ENCODE results near the gene FLT4. TPM values are rescaled to one million over a fixed set of nuclear protein-coding genes. Genes with fewer than 3 reads are reported as not detected.
A peak's percentile ranks its signal among the peaks of the same experiment; 100 is the strongest.
"Not testable (repeated sequence)": the region's sequence is repeated elsewhere in the genome, so short reads cannot be mapped to it uniquely, and the experiment has no call there.

FLT4 gene
- total RNA-seq = 1.1 and 1.7 TPM in 2 replicates

DNA sequence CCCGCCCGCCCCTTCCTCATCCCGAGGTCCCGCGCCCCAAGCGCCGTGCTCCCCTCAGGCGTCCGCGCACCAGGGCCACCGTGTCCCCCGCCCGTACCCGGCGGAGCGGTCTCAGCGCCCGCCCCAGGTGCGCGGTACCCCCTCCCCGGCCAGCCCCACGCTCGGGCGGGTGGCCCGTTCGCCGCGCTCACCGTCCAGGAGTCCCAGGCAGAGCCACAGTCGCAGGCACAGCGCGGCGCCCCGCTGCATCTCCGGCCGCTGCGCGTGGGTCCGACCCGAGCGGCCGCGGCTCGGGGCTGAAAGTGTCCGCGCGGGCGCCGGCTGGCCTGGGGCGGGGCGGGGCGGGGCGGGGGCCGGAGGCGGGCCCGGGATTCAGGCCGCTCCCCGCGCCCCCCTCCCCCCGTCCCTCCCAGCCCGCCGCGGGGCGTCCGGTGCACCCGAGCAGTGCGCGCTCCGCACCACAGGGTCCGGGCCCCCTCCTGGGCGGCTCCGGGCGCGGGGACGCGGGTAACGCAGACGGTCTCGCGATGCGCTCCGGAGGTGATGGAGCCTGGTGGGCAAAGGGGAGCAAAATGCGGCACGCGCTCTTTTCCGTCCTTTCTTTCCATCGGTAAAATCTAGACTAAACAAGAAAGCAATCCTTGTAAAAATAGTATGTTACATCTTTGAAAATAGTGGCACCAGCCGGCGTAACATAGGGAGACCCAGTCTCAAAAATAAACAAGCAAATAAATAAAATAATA, at the start of gene FLT4:
TSS of gene FLT4 (minus strand) at position 304 of the 743 bp plus-strand sequence. CDS start at position 249, 55 bp downstream.
- H3K4me1 Mint-ChIP-seq (ENCODE audit: low read depth) = peaks cover 5% of the 10 kb centered on the region
- H3K27ac Mint-ChIP-seq = no peak within 1 kb of the TSS
- peaks cover 56% of the 10 kb centered on the region for H3K27me3 Mint-ChIP-seq (ENCODE audit: low read depth)
- H3K36me3 Mint-ChIP-seq (ENCODE audit: low read depth) = no peaks in the 10 kb centered on the region
- intact Hi-C loops (cut with micrococcal nuclease) = no loop called here
- no peak for DNase-seq (ENCODE audit: low spot score)
- H3K4me3 Mint-ChIP-seq (ENCODE audit: low read depth) = peak within 1 kb of the TSS; percentile 77
- no peaks in the 10 kb centered on the region for H3K9me3 Mint-ChIP-seq

DNA sequence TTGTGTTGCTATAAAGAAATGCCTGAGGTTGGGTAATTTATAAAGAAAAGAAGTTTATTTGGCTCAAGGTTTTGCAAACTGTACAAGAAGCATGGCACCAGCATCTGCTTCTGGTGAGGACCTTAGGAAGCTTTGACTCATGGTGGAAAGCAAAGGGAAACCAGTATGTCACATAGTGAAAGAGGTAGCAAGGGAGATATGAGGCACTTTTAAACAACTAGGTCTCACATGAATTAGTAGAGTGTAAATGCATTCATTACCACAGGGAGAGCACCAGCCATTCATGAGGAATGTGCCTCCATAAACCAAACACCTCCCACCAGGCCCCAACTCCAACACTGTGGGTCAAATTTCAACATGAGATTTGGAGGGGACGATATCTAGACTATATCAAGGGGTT, 49.6 kb upstream of the FLT4 start:
- H3K9me3 Mint-ChIP-seq = no peaks in the 10 kb centered on the region
- H3K36me3 Mint-ChIP-seq (ENCODE audit: low read depth) = no peaks in the 10 kb centered on the region
- no peak overlapping the region for H3K4me3 Mint-ChIP-seq (ENCODE audit: low read depth)
- peaks cover 9% of the 10 kb centered on the region for H3K27me3 Mint-ChIP-seq (ENCODE audit: low read depth)
- intact Hi-C loops (cut with micrococcal nuclease) = no loop called here
- no peak overlapping the region for H3K27ac Mint-ChIP-seq
- no peak for DNase-seq (ENCODE audit: low spot score)
- no peaks in the 10 kb centered on the region for H3K4me1 Mint-ChIP-seq (ENCODE audit: low read depth)

DNA sequence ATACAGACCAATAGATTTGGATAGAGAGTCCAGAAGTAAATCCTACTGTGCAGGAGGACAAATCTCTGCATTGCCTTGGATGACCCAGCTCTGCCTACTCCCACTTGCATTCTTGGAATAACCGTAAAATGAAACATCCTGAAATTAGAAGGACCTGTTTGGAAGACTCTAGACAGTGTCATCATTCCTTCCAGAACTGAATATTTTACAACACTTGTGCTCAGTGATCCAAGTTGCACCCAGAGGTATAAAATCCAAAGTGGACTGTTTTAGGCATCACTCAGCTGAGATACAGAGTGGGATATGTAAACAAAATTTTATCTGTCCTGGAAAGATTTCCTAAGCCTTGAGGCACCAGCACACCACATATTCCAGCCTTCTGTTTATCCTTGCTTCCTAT, 46.7 kb upstream of the FLT4 start:
- H3K36me3 Mint-ChIP-seq (ENCODE audit: low read depth) = no peaks in the 10 kb centered on the region
- intact Hi-C loops (cut with micrococcal nuclease) = no loop called here
- H3K4me3 Mint-ChIP-seq (ENCODE audit: low read depth) = no peak overlapping the region
- no peaks in the 10 kb centered on the region for H3K4me1 Mint-ChIP-seq (ENCODE audit: low read depth)
- H3K27ac Mint-ChIP-seq = no peak overlapping the region
- H3K27me3 Mint-ChIP-seq (ENCODE audit: low read depth) = peaks cover 8% of the 10 kb centered on the region
- no peak for DNase-seq (ENCODE audit: low spot score)
- no peaks in the 10 kb centered on the region for H3K9me3 Mint-ChIP-seq

DNA sequence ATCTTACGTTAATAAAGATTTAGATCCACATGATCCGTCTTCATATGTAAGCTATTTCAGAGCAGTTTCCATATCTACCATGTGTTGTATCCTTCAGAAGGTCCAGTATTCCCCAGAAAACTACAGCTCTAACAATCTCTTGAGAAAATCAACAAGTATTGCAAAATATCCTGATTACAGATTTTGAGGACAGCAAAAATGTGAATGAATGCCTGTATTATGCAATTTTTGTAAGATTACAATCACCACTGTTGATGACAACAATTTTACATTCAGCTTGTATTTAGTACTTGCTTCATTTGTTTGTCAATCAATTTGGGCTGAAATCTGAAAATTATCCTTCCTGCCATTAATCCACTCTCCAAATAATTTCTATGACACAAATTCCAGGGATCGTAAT, 43.0 kb upstream of the FLT4 start:
- Mint-ChIP-seq H3K27ac (no peak overlapping the region), H3K36me3 (ENCODE audit: low read depth) (no peaks in the 10 kb centered on the region), H3K9me3 (no peaks in the 10 kb centered on the region), H3K27me3 (ENCODE audit: low read depth) (peaks cover 5% of the 10 kb centered on the region), H3K4me3 (ENCODE audit: low read depth) (no peak overlapping the region), H3K4me1 (ENCODE audit: low read depth) (peaks cover 22% of the 10 kb centered on the region)
- intact Hi-C loops (cut with micrococcal nuclease) = no loop called here
- no peak for DNase-seq (ENCODE audit: low spot score)

DNA sequence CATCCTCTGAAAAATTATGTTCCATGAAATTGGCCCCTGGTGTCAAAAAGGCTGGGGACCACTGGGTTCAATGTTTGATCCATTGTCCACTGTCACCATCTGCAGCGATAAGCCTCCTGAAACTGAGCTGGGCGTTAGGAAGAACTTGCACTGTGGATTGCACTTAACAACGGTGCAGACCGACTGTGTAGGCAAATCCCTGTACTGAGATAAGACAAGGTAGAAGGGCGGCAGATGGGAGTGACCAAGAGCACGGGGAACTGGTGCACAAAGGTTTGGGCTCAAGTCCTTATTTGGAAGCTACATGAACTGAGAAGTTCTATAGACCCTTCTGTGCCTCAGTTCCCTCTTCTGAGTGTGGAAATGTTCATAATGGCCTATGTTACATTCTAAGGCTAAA, 41.6 kb upstream of the FLT4 start:
- intact Hi-C loops (cut with micrococcal nuclease) = no loop called here
- Mint-ChIP-seq H3K27ac (no peak overlapping the region), H3K4me3 (ENCODE audit: low read depth) (no peak overlapping the region), H3K9me3 (no peaks in the 10 kb centered on the region), H3K27me3 (ENCODE audit: low read depth) (peaks cover 7% of the 10 kb centered on the region), H3K36me3 (ENCODE audit: low read depth) (no peaks in the 10 kb centered on the region), H3K4me1 (ENCODE audit: low read depth) (peaks cover 22% of the 10 kb centered on the region)
- no peak for DNase-seq (ENCODE audit: low spot score)

DNA sequence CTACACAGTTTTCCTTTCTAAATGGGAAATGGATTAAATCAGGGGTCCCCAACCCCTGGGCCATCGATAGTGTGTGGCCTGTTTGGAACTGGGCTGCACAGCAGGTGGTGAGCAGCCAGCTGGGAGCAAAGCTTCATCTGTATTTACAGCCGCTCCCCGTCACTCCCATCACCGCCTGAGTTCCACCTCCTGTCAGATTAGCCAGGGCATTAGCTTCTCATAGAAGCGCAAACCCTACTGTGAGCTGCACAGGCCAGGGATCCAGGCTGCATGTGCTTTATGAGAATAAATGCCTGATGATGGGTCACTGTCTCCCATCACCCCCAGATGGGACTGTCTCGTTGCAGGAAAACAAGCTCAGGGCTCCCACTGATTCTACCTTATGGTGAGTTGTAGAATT, 41.2 kb upstream of the FLT4 start:
- peaks cover 11% of the 10 kb centered on the region for H3K27me3 Mint-ChIP-seq (ENCODE audit: low read depth)
- DNase-seq (ENCODE audit: low spot score) = no peak
- H3K27ac Mint-ChIP-seq = no peak overlapping the region
- H3K36me3 Mint-ChIP-seq (ENCODE audit: low read depth) = no peaks in the 10 kb centered on the region
- intact Hi-C loops (cut with micrococcal nuclease) = no loop called here
- no peak overlapping the region for H3K4me3 Mint-ChIP-seq (ENCODE audit: low read depth)
- H3K4me1 Mint-ChIP-seq (ENCODE audit: low read depth) = peaks cover 22% of the 10 kb centered on the region
- H3K9me3 Mint-ChIP-seq = no peaks in the 10 kb centered on the region

DNA sequence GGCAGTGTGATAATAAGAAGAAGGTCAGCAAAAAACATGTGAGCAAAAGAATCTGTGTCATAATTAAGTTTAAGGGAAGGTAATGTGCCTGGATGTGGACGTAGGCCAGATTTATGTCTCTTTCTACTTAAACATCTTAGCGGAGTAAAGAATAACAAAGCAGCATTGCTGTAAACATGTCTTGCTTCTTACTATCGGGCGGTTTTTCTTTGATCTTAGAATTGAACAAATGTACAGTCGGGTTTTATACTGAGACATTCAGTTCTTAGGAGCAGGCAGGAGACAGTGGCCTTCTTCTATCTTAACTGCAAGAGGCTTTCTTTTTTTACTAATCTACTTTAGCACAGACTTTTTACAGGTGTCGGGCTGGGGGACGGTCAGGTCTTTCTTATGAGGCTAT, 40.4 kb upstream of the FLT4 start:
- peak overlapping the region; percentile 20 for H3K4me3 Mint-ChIP-seq (ENCODE audit: low read depth)
- intact Hi-C loops (cut with micrococcal nuclease) = loop anchor here (2.0 kb wide), 2 partner anchors 29 to 127 kb away; no protein-coding TSS in a partner anchor
- peak overlapping the region; percentile 0 for H3K27ac Mint-ChIP-seq
- no peaks in the 10 kb centered on the region for H3K9me3 Mint-ChIP-seq
- DNase-seq (ENCODE audit: low spot score) = no peak
- peaks cover 24% of the 10 kb centered on the region for H3K4me1 Mint-ChIP-seq (ENCODE audit: low read depth)
- H3K27me3 Mint-ChIP-seq (ENCODE audit: low read depth) = peaks cover 13% of the 10 kb centered on the region
- H3K36me3 Mint-ChIP-seq (ENCODE audit: low read depth) = no peaks in the 10 kb centered on the region

DNA sequence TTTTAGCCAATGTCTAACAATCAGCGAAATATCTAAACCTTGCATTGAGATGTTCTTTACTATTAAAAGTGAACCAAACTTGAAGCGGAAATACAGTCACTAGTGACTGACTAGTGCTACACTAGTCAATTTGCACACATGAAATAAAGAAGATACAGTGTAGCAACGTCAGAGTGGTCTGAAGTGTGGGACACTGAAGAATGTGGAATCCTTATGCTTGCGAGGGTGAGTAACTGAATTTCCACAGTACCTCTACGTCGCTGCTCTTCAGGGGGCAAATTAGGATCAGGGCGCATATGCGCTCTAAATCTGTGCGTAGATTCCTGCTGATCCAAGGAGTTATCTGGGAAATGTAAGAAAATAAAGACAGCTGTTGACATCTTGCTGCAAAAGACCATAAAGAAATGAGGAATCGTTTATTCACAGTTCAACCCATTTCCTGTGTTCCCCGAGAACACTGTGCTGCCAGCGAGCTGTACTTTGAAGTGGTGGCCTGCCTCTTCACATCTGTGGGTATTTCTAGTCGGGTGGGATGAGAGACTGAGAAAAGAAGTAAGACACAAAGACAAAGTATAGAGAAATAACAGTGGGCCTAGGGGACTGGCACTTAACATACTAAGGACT, 39.8 kb upstream of the FLT4 start:
- DNase-seq (ENCODE audit: low spot score) = no peak
- Mint-ChIP-seq H3K27ac (peak overlapping the region; percentile 2), H3K27me3 (ENCODE audit: low read depth) (peaks cover 13% of the 10 kb centered on the region), H3K4me1 (ENCODE audit: low read depth) (peaks cover 25% of the 10 kb centered on the region), H3K4me3 (ENCODE audit: low read depth) (peak overlapping the region; percentile 20), H3K36me3 (ENCODE audit: low read depth) (no peaks in the 10 kb centered on the region), H3K9me3 (no peaks in the 10 kb centered on the region)
- intact Hi-C loops (cut with micrococcal nuclease) = loop anchor here (2.0 kb wide), 2 partner anchors 30 to 126 kb away; no protein-coding TSS in a partner anchor

DNA sequence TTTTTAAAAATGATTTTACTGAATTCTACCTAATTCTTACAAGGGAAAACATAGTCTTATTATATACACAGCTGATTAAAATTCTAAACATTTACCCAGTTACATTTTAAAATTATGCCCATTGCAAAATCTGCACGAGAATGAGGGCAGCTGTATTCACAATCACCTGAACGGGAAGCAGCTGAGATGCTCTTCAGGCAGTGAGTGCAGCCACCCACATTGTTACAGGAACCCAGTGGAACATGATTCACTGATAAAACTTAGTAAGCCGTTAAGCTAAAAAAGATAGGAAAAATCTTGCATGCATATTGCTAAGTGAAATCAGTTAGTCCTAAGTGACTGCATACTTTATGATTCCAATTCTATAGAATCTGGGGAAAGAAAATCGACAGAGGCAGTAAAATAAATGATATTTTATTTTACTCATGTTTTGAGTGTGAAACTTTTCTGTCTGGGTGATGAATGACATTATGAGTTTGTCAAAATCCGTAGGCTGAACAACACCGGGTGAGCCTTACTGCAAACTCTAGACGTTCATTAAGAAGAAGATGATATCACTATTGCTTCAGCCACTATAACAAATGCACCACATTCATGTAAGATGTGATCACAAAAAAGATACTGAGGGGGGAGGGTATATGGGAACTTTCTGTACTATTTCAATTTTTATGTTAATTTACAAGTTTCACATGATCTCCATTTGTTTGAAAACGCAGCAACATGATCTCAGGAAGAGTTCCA, 39.1 kb upstream of the FLT4 start:
- peak overlapping the region; percentile 56 for H3K27ac Mint-ChIP-seq
- H3K4me1 Mint-ChIP-seq (ENCODE audit: low read depth) = peaks cover 25% of the 10 kb centered on the region
- intact Hi-C loops (cut with micrococcal nuclease) = loop anchor here (2.0 kb wide), 2 partner anchors 30 to 126 kb away; no protein-coding TSS in a partner anchor
- H3K9me3 Mint-ChIP-seq = no peaks in the 10 kb centered on the region
- H3K27me3 Mint-ChIP-seq (ENCODE audit: low read depth) = peaks cover 13% of the 10 kb centered on the region
- no peaks in the 10 kb centered on the region for H3K36me3 Mint-ChIP-seq (ENCODE audit: low read depth)
- peak overlapping the region; percentile 20 for H3K4me3 Mint-ChIP-seq (ENCODE audit: low read depth)
- DNase-seq (ENCODE audit: low spot score) = no peak

DNA sequence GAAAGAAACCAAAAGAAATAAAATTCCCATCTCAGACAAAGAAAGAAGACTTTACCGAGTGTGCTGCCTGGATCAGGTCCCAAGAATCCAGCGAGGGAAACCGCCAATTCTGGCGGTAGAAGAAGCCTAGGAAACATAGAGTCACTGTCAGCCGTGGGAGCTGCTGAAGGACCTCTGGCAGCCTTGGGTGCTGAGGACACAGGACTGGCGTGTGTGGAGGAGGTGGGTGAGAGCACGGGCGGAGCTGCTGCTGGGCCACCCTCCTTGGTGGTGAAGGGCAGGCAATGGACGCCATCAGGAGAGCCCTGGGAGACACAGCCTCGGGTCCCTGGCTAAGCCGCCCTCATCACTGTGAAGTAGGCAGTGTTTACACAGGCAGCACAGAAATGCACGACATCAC, 37.4 kb upstream of the FLT4 start:
- H3K36me3 Mint-ChIP-seq (ENCODE audit: low read depth); H3K9me3 Mint-ChIP-seq; DNase-seq (ENCODE audit: low spot score); intact Hi-C loops (cut with micrococcal nuclease); H3K4me3 Mint-ChIP-seq (ENCODE audit: low read depth); H3K27ac Mint-ChIP-seq: not testable (repeated sequence)
- Mint-ChIP-seq H3K27me3 (ENCODE audit: low read depth) (peaks cover 10% of the 10 kb centered on the region), H3K4me1 (ENCODE audit: low read depth) (peaks cover 27% of the 10 kb centered on the region)

DNA sequence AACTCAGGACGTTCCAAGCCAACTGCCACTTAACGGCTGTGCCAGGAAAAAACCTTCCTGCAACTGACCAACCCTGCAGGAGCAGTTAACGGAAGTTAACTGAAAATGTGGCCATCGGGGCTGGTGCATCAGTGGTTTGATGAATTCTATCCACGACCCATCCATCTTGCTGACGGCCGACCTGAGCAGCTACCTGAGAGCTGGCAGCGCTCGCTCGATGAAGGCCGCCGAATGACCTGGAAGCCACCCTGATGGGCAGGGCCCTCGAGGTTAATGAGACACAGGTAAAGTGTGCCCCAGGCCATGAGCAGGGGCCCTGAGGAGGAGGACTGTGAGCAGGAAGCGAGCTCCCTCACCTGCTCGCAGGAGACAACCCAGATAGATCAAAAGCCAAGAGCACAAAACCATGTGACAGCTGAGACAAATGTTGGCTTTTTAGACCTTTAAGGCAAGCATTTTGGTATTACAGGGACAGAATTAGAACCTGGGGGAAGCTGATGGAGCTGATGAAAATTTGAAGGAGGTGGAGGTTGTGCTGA, 35.3 kb upstream of the FLT4 start:
- intact Hi-C loops (cut with micrococcal nuclease) = no loop called here
- no peaks in the 10 kb centered on the region for H3K36me3 Mint-ChIP-seq (ENCODE audit: low read depth)
- H3K4me1 Mint-ChIP-seq (ENCODE audit: low read depth) = peaks cover 20% of the 10 kb centered on the region
- H3K27me3 Mint-ChIP-seq (ENCODE audit: low read depth) = peaks cover 10% of the 10 kb centered on the region
- DNase-seq (ENCODE audit: low spot score) = no peak
- no peak overlapping the region for H3K4me3 Mint-ChIP-seq (ENCODE audit: low read depth)
- H3K9me3 Mint-ChIP-seq = no peaks in the 10 kb centered on the region
- H3K27ac Mint-ChIP-seq = no peak overlapping the region

DNA sequence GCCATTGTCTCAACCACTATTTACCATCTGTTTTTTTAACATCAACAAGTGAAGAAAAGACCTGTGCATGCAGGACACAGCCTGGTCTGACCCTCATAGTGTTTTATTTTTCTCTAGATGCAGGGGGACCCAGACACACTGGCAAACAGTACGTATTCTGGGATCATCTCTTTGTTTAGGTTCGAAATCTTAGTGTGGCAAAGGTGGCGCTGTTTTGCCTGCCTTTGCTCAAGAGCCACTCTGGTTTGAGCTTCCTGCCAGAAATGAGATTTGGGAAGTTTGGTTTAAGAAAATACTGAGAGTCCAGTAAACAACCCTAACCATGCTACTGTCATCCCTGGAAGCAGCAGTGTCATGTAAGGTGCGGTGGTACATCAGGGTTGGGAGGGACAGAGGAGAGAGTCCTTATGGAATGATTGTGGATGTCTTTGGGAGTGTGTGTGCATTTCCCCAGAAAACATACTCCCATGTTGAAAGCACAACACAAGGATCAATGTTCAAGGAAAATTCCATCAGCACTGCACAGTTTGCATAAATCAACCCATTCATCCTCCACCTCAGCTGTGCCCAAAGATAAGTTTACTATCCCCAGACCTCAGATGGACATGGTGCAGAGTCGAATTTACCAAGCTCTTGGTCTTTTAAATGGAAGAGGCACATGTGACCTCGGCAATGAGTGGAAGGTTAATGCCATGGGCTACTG, 34.0 kb upstream of the FLT4 start:
- H3K4me3 Mint-ChIP-seq (ENCODE audit: low read depth) = no peak overlapping the region
- no peak overlapping the region for H3K27ac Mint-ChIP-seq
- no peaks in the 10 kb centered on the region for H3K9me3 Mint-ChIP-seq
- DNase-seq (ENCODE audit: low spot score) = no peak
- H3K36me3 Mint-ChIP-seq (ENCODE audit: low read depth) = no peaks in the 10 kb centered on the region
- H3K4me1 Mint-ChIP-seq (ENCODE audit: low read depth) = peaks cover 6% of the 10 kb centered on the region
- intact Hi-C loops (cut with micrococcal nuclease) = no loop called here
- H3K27me3 Mint-ChIP-seq (ENCODE audit: low read depth) = peaks cover 10% of the 10 kb centered on the region

All from activated T-helper 2 cell treated with anti-CD3 and anti-CD28 coated beads, Interferon-gamma antibody, Interleukin-2, Interleukin-4, amounts not matched to agents 10 μg/mL and 5 μg/mL and 100 μg/mL, durations not matched to agents 14 hours and 24 hours and 36 hours (primary cell).